ENCODE results near the gene SORT1. TPM values are rescaled to one million over a fixed set of nuclear protein-coding genes. Genes with fewer than 3 reads are reported as not detected.

Gene SORT1
- polyA plus RNA-seq, 3 donors: 21.3 to 41.1 (median 35.3) TPM

DNA sequence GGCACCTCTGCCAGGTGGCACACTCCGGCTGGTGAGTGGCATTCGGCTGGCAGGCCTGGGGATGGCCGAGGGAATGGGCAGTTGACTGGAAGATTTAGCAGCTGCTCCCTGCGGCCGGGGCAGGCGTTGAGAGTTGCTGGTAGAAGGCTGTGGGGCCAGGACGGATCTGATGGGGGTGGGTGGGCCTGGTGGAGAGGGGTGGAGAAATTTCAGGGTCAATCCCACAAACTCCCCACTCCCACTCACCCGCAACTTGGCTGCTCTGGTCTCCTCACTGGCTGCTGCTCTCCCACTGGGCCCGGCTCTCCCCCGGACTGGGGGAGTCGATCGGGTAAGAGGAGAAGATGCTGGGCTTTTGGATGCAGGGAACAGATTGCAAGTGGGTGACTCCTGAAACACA, 116.9 kb downstream of the SORT1 start:
- H4K20me1 ChIP-seq (ENCODE audit: insufficient read depth, low read length): no peaks in the 10 kb centered on the region
- Mint-ChIP-seq H3K4me3 (no peak overlapping the region), H3K27ac (peak overlapping the region in 4 of 7 donors; percentile 3 to 97 (median 90)), H3K9me3 (peaks cover 0 to 2% (median 0%) of the 10 kb centered on the region in 7 donors), H3K36me3 (peaks cover 14 to 22% of the 10 kb centered on the region in 2 donors), H3K4me1 (peaks cover 49% of the 10 kb centered on the region), H3K27me3 (ENCODE audit: low read depth in 3 of 3) (no peaks in the 10 kb centered on the region)
- H3K79me2 ChIP-seq (ENCODE audit: insufficient read depth, low read length): peaks cover 31% of the 10 kb centered on the region
- H3K4me3 ChIP-seq (replicated peaks in 1 of 3; ENCODE audit: low read depth in 2 of 3, low read length in 3 of 3): peak overlapping the region in 1 of 3 experiments; percentile 87
- H3K9ac ChIP-seq (ENCODE audit: insufficient read depth, low read length, poor library complexity, severe bottlenecking): no peak overlapping the region
- peaks cover 44 to 46% of the 10 kb centered on the region in 2 donors for H3K4me1 ChIP-seq (ENCODE audit: control insufficient read depth in 1 of 2, insufficient read depth in 2 of 2, low read length in 2 of 2)
- no peaks in the 10 kb centered on the region for H3K27me3 ChIP-seq (ENCODE audit: control insufficient read depth in 2 of 2, insufficient read depth in 2 of 2, low read length in 2 of 2)
- intact Hi-C loops (cut with micrococcal nuclease): no loop called here
- peak overlapping the region; percentile 81 for H3K4me2 ChIP-seq (replicated peaks; ENCODE audit: extremely low read depth, low read length, poor library complexity, severe bottlenecking)
- H3K9me3 ChIP-seq (replicated peaks in 1 of 2; ENCODE audit: control insufficient read depth in 1 of 2, insufficient read depth in 1 of 2, low read length in 2 of 2): no peaks in the 10 kb centered on the region
- WGBS (ENCODE audit: insufficient coverage): 100% methylated on average over 4 of the region's 12 CpGs
- H3K36me3 ChIP-seq (replicated peaks in 1 of 2; ENCODE audit: control insufficient read depth in 1 of 2, insufficient read depth in 2 of 2, low read length in 2 of 2): peaks cover 7 to 25% of the 10 kb centered on the region in 2 donors
- peak overlapping the region in 1 of 2 donors; percentile 82 for H3K27ac ChIP-seq (ENCODE audit: low read depth in 1 of 2, low read length in 2 of 2)
- no peak for DNase-seq
- TF ChIP-seq, protein P1, sequence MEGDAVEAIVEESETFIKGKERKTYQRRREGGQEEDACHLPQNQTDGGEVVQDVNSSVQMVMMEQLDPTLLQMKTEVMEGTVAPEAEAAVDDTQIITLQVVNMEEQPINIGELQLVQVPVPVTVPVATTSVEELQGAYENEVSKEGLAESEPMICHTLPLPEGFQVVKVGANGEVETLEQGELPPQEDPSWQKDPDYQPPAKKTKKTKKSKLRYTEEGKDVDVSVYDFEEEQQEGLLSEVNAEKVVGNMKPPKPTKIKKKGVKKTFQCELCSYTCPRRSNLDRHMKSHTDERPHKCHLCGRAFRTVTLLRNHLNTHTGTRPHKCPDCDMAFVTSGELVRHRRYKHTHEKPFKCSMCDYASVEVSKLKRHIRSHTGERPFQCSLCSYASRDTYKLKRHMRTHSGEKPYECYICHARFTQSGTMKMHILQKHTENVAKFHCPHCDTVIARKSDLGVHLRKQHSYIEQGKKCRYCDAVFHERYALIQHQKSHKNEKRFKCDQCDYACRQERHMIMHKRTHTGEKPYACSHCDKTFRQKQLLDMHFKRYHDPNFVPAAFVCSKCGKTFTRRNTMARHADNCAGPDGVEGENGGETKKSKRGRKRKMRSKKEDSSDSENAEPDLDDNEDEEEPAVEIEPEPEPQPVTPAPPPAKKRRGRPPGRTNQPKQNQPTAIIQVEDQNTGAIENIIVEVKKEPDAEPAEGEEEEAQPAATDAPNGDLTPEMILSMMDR (IDR thresholded peaks at IDR 0.05): no peak
- H2AFZ ChIP-seq (ENCODE audit: insufficient read depth, low read depth, low read length, poor library complexity, severe bottlenecking): no peak overlapping the region

DNA sequence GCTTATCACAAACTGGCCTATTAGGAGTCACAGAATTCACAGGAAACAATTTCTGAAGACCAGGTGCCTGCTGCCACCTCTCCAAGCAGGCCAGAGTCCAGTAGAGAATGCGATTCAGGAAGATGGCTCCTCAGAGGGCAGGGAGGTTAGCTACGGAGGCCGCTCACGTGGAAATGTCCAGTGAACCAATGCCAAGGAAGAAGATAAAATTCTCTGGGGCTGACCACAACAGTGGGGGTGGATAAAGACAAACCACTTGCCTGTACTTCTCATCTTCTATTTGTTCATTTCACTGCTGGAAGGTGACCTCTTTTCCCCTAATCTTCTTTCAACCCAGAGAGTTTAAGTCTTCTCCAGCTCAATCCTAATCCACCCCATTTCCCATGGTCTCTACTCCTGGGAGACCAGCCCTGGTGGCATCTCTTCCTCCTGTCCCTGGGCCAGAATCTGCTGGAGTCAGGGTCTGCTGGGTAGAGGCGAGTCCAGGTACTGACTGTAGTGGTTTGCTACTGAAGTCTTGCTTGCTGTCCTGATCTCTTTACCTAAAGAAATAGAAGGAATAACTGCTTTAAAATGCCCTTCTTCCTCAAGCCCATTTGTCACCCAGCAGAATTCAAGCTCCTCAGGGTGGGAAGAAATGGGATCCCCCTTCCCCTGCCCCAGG, 118.0 kb downstream of the SORT1 start:
- Mint-ChIP-seq H3K4me3 (no peak overlapping the region), H3K27ac (peak overlapping the region in 4 of 7 donors; percentile 9 to 70 (median 38)), H3K4me1 (peaks cover 57% of the 10 kb centered on the region), H3K36me3 (peaks cover 14 to 22% of the 10 kb centered on the region in 2 donors), H3K27me3 (ENCODE audit: low read depth in 3 of 3) (peaks cover 1 to 2% (median 2%) of the 10 kb centered on the region in 3 donors), H3K9me3 (peaks cover 0 to 2% (median 0%) of the 10 kb centered on the region in 7 donors)
- intact Hi-C loops (cut with micrococcal nuclease): loop anchor here in 1 of 2 donors (10.0 kb wide), 1 partner anchor 255 kb away; the partner anchor contains the start of gene GPR61
- H3K27me3 ChIP-seq (ENCODE audit: control insufficient read depth in 2 of 2, insufficient read depth in 2 of 2, low read length in 2 of 2): no peaks in the 10 kb centered on the region
- TF ChIP-seq, protein P1 (IDR thresholded peaks at IDR 0.05): no peak
- peaks cover 7 to 25% of the 10 kb centered on the region in 2 donors for H3K36me3 ChIP-seq (replicated peaks in 1 of 2; ENCODE audit: control insufficient read depth in 1 of 2, insufficient read depth in 2 of 2, low read length in 2 of 2)
- no peak overlapping the region for H3K4me2 ChIP-seq (replicated peaks; ENCODE audit: extremely low read depth, low read length, poor library complexity, severe bottlenecking)
- H3K79me2 ChIP-seq (ENCODE audit: insufficient read depth, low read length): peaks cover 31% of the 10 kb centered on the region
- H3K9me3 ChIP-seq (replicated peaks in 1 of 2; ENCODE audit: control insufficient read depth in 1 of 2, insufficient read depth in 1 of 2, low read length in 2 of 2): no peaks in the 10 kb centered on the region
- no peak overlapping the region for H3K27ac ChIP-seq (ENCODE audit: low read depth in 1 of 2, low read length in 2 of 2)
- no peak overlapping the region for H3K4me3 ChIP-seq (replicated peaks in 1 of 3; ENCODE audit: low read depth in 2 of 3, low read length in 3 of 3)
- 98% methylated on average over 4 of the region's 5 CpGs for WGBS (ENCODE audit: insufficient coverage)
- H4K20me1 ChIP-seq (ENCODE audit: insufficient read depth, low read length): no peaks in the 10 kb centered on the region
- H3K4me1 ChIP-seq (ENCODE audit: control insufficient read depth in 1 of 2, insufficient read depth in 2 of 2, low read length in 2 of 2): peaks cover 50% of the 10 kb centered on the region in 2 donors
- no peak overlapping the region for H2AFZ ChIP-seq (ENCODE audit: insufficient read depth, low read depth, low read length, poor library complexity, severe bottlenecking)
- no peak overlapping the region for H3K9ac ChIP-seq (ENCODE audit: insufficient read depth, low read length, poor library complexity, severe bottlenecking)
- DNase-seq: no peak
